ENCODE results near the gene NAP1L1. TPM values are rescaled to one million over a fixed set of nuclear protein-coding genes. Genes with fewer than 3 reads are reported as not detected.

NAP1L1 gene
- 147 and 240 TPM in 2 replicates for total RNA-seq

GRCh38 chr12:76083904-76084862, at the start of gene NAP1L1:
Gene NAP1L1, minus strand, starts transcription at chr12:76084685. Its CDS starts 10,466 bp downstream, at chr12:76074219.

DNA sequence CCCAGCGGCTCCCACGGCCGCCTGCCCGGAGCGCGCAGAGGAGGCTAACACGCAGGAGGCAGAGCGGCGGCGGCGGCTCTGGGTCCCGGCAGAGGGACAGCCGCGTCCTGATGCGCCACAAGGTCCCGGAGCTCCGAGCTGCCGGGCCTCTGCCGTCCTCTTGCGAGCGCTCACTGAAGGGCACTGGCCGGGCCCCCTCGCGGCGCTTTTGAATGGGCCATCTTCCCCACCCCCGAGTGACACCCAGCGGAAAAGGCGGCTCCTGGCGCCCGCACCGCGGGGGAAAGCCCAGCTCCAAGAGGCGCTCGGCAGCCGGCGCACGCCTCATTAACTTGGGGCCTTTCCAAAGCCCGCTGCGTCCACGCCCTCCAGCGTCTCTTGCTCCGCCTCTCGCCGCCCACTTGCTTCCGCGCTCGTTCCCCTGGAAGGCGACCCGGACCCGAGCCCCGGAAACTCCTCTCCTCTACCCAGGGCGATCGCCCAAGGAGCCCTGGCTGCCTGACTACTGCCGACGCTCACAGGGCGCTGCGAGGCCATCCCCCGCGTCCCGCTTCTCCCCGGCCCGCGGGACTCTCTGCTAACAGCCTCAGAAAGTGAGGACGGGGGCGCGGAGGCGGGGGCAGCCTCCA, 53.0 kb downstream of the NAP1L1 start, which contains the start of gene PHLDA1:
Gene PHLDA1, minus strand, starts transcription at position 363 of the 629 bp plus-strand sequence.

Other genes starting within 250 kb of the NAP1L1 start
- gene PHLDA1, start 52.9 kb downstream of the NAP1L1 start, total RNA-seq, result 10.3 and 17.1 TPM in 2 replicates

All from dermis lymphatic vessel endothelial cell (primary cell).